ENCODE measurements around the gene SIDT2. TPM values are rescaled to one million over a fixed set of nuclear protein-coding genes. Genes with fewer than 3 reads are reported as not detected.

The SIDT2 gene
- total and polyA plus RNA-seq, 2 of the 8 experiments (the other 6 are each of a cell fraction or from before 2014, with no cell fraction given): 18.5 to 21.1 TPM

- TF ChIP-seq EGR1 (IDR thresholded peaks at IDR 0.05; ENCODE audit: borderline replicate concordance, low read depth, low read length) (no peak), CEBPB (IDR thresholded peaks at IDR 0.05; ENCODE audit: low read depth, low read length) (no peak), CTCF (IDR thresholded peaks at IDR 0.05; ENCODE audit: control extremely low read depth in 1 of 3, insufficient read depth in 1 of 3, low read depth in 1 of 3, low read length in 3 of 3) (no peak)
Observed at GRCh38 chr11:117180020-117180419, 1.5 kb downstream of the SIDT2 start (continued).

All from H1 (cell line).